T-cell (primary cell): Measurements from ENCODE around the gene MRS2. TPM values are rescaled to one million over a fixed set of nuclear protein-coding genes. Genes with fewer than 3 reads are reported as not detected.

Experiments used
- ATAC-seq, 4 experiments: fragments of 200-7000 bp in 3 of 4; fragments of 150-1000 bp in 1 of 4; cut with Tn5 transposase; replicated peaks in 1 of 4; 1 replicate in 3 of 4; 2 replicates in 1 of 4; pipeline ENCODE4 v1.10.0; 2021; ENCODE audit warnings: moderate library complexity in 3 of 4, mild to moderate bottlenecking in 2 of 4, moderate number of reproducible peaks in 1 of 4
- CTCF ChIA-PET, 2 donors: fragments of 300-600 bp; sonication (Branson Sonifier 250); formaldehyde crosslinking; loops; one replicate each; lab custom pipeline; 2022; ENCODE audit warnings: antibody characterized with exemption in 2 of 2; lab: Charles Lee
- POLR2A ChIA-PET, 2 donors: fragments of 300-600 bp; sonication (Branson Sonifier 250); formaldehyde crosslinking; loops; one replicate each; lab custom pipeline; 2022; ENCODE audit warnings: antibody characterized with exemption in 2 of 2; lab: Charles Lee
- DNase-seq, 35 experiments: peaks; one replicate each; pipeline versions ENCODE4 v3.0.0 to v3.0.0-alpha.2; 2013 to 2023
- H3K27ac ChIP-seq: one replicate; pipeline ENCODE4 v1.5.1; 2013; ENCODE audit warnings: low read length
- H3K27me3 ChIP-seq, 2 experiments: replicated peaks in 1 of 2; 1 replicate in 1 of 2; 2 replicates in 1 of 2; pipeline versions ENCODE4 v1.6.1 to v1.7.0; 2013; ENCODE audit warnings: low read length in 1 of 2, mixed read lengths in 1 of 2; ENCODE audit not compliant: control insufficient read depth in 2 of 2, insufficient read depth in 2 of 2; ENCODE audit errors: extremely low read depth in 1 of 2
- H3K36me3 ChIP-seq, 2 donors: 1 replicate in 1 of 2; 2 replicates in 1 of 2; pipeline versions ENCODE4 v1.6.1 to v1.7.0; 2013; ENCODE audit warnings: low read length in 1 of 2; ENCODE audit not compliant: control insufficient read depth in 2 of 2, insufficient read depth in 1 of 2; ENCODE audit errors: extremely low read depth in 1 of 2
- H3K4me1 ChIP-seq, 2 experiments: 1 replicate in 1 of 2; 2 replicates in 1 of 2; pipeline versions ENCODE4 v1.6.1 to v1.7.0; 2013; ENCODE audit warnings: low read length in 2 of 2, mixed read lengths in 1 of 2; ENCODE audit not compliant: insufficient read depth in 2 of 2, control insufficient read depth in 1 of 2; ENCODE audit errors: extremely low read depth in 1 of 2
- H3K4me3 ChIP-seq, 2 donors: 1 replicate in 1 of 2; 2 replicates in 1 of 2; pipeline versions ENCODE4 v1.5.1 to v1.7.0; 2013; ENCODE audit warnings: mild to moderate bottlenecking in 2 of 2, low read length in 1 of 2, moderate library complexity in 1 of 2; ENCODE audit not compliant: control insufficient read depth in 1 of 2; ENCODE audit errors: extremely low read depth in 1 of 2
- H3K9me3 ChIP-seq: 2 replicates; pipeline ENCODE4 v1.7.0; 2013
- H3K27ac Mint-ChIP-seq, 2 donors: one replicate each; pipeline ENCODE4 v1.8.0; 2020 to 2021; ENCODE audit warnings: mild to moderate bottlenecking in 2 of 2, mixed read lengths in 2 of 2
- H3K27me3 Mint-ChIP-seq, 2 donors: one replicate each; pipeline ENCODE4 v1.8.0; 2021 to 2022; ENCODE audit warnings: mixed read lengths in 2 of 2
- H3K36me3 Mint-ChIP-seq: one replicate; pipeline ENCODE4 v1.8.0; 2021; ENCODE audit warnings: mixed read lengths
- H3K4me1 Mint-ChIP-seq, 3 donors: one replicate each; pipeline ENCODE4 v1.8.0; 2020 to 2022; ENCODE audit warnings: mixed read lengths in 3 of 3, mild to moderate bottlenecking in 1 of 3
- H3K4me3 Mint-ChIP-seq, 3 donors: one replicate each; pipeline ENCODE4 v1.8.0; 2020 to 2022; ENCODE audit warnings: mild to moderate bottlenecking in 3 of 3, mixed read lengths in 3 of 3, moderate library complexity in 3 of 3
- H3K9me3 Mint-ChIP-seq, 3 donors: one replicate each; pipeline ENCODE4 v1.8.0; 2020 to 2022; ENCODE audit warnings: mixed read lengths in 3 of 3
- WGBS: methylation state at CpG from one replicate; pipeline ENCODE4 v1.1.5; 2013; ENCODE audit warnings: missing lambda C conversion rate; ENCODE audit not compliant: insufficient coverage; 5-methylcytosine and 5-hydroxymethylcytosine counted together
- total RNA-seq, 35 experiments: library from RNA in 6 of 35; stranded (reverse) in 6 of 35; fragments of 120-200 nt in 1 of 35; gene quantifications; one replicate each; pipeline versions ENCODE4 v1.2.1 to v1.2.4 and lab custom pipeline; 2013 to 2026

The MRS2 gene
- total RNA-seq, 5 donors from 2014 or later (not counting 1 experiment from before 2014, with no cell fraction given) = 8.1 to 25.3 (median 20.9) TPM

DNA sequence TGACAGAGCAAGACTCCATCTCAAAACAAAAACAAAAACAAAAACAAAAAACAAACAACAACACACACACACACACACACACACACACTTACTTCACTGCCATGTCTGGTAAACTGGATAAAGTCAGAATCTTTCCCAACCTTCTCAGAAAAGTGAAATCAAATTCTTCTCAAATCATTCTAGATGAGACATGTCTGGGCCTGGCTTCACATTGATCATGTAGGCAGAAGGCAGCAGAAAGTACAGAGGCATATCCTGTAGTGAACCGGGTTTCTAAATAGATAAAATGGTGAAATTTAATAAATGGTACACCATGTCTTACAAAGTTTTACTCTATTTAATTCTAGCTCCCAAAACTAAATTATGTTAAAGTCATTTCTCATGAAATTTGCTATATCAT, 14.9 kb upstream of the MRS2 start:
- WGBS = no CpG with 5 or more reads among the region's 1 CpG
- Mint-ChIP-seq H3K4me3 (no peak overlapping the region), H3K9me3 (no peaks in the 10 kb centered on the region), H3K36me3 (no peaks in the 10 kb centered on the region), H3K4me1 (no peaks in the 10 kb centered on the region), H3K27me3 (peaks cover 9 to 15% of the 10 kb centered on the region in 2 donors), H3K27ac (no peak overlapping the region)
- Histone ChIP-seq H3K36me3 (no peaks in the 10 kb centered on the region), H3K4me3 (no peak overlapping the region), H3K4me1 (no peaks in the 10 kb centered on the region), H3K27me3 (peaks cover 0 to 10% of the 10 kb centered on the region in 2 experiments), H3K27ac (no peak overlapping the region), H3K9me3 (no peaks in the 10 kb centered on the region)
- POLR2A ChIA-PET = no interaction called here
- CTCF ChIA-PET = no interaction called here
- no peak for DNase-seq
- no peak for ATAC-seq

DNA sequence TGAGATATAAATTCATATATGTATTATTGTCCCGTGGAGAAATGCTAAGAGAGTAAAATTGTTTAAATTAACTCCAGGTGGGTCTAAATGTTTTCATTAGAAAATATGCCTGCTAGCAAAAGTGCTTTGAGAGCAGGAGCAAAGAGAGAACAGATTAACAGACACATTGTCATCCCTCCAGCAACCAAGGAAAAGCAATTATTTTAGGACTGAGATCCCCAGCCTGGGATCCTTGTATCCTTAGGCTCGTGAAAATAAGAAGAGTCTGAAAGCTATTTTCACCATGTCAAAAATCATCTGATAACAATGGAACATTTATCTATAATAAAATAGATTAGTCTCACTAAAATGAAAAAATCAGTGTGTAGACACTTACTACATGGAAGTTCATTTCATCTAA, 11.5 kb upstream of the MRS2 start:
- ATAC-seq (no peak), DNase-seq (no peak)
- WGBS = no CpG with 5 or more reads among the region's 2 CpGs
- Histone ChIP-seq H3K27me3 (peaks cover 0 to 10% of the 10 kb centered on the region in 2 experiments), H3K4me1 (no peaks in the 10 kb centered on the region), H3K36me3 (no peaks in the 10 kb centered on the region), H3K27ac (no peak overlapping the region), H3K4me3 (no peak overlapping the region), H3K9me3 (no peaks in the 10 kb centered on the region)
- no peak overlapping the region for H3K4me3 Mint-ChIP-seq
- H3K9me3 Mint-ChIP-seq = no peaks in the 10 kb centered on the region
- H3K4me1 Mint-ChIP-seq = no peaks in the 10 kb centered on the region
- H3K27ac Mint-ChIP-seq = no peak overlapping the region
- peaks cover 2 to 10% of the 10 kb centered on the region in 2 donors for H3K27me3 Mint-ChIP-seq
- H3K36me3 Mint-ChIP-seq = no peaks in the 10 kb centered on the region
- POLR2A ChIA-PET = no interaction called here
- CTCF ChIA-PET = no interaction called here

DNA sequence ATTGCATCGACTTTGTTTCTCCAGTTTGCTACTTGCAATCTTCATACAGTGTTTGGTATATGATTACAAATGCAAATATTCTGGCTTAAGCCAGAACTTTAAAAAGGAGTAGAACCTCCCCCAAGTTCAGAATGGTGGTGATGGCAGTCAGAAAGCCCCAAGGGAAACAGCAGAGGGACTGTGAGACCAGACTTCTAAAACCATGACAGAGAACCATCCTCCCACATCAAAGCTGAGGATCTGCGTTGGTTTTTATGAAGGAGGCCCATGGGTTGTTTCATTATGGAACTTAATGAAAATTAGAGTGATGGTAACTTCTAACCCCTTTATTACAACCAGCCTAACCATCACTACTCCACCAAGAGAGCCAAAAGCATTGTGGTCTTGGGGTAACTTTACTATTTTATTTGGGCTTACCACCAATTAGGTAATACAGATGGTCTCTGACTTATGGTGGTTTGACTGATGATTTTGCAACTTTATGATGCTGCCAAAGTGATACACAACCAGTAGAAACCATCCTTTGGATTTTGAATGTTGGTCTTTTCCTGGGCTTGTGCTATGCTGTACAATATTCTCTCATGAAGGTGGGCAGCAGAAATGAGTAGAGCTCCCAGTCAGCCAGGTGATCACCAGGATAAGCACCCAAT, 10.9 kb upstream of the MRS2 start:
- no CpG with 5 or more reads among the region's 2 CpGs for WGBS
- Histone ChIP-seq H3K4me3 (no peak overlapping the region), H3K9me3 (no peaks in the 10 kb centered on the region), H3K4me1 (no peaks in the 10 kb centered on the region), H3K36me3 (no peaks in the 10 kb centered on the region), H3K27me3 (peaks cover 0 to 6% of the 10 kb centered on the region in 2 experiments), H3K27ac (no peak overlapping the region)
- Mint-ChIP-seq H3K27me3 (peaks cover 8 to 16% of the 10 kb centered on the region in 2 donors), H3K9me3 (peaks cover 0 to 2% (median 0%) of the 10 kb centered on the region in 3 donors), H3K4me1 (no peaks in the 10 kb centered on the region), H3K36me3 (no peaks in the 10 kb centered on the region), H3K4me3 (no peak overlapping the region), H3K27ac (no peak overlapping the region)
- no peak for DNase-seq
- ChIA-PET CTCF (no interaction called here), POLR2A (no interaction called here)
- ATAC-seq = no peak

DNA sequence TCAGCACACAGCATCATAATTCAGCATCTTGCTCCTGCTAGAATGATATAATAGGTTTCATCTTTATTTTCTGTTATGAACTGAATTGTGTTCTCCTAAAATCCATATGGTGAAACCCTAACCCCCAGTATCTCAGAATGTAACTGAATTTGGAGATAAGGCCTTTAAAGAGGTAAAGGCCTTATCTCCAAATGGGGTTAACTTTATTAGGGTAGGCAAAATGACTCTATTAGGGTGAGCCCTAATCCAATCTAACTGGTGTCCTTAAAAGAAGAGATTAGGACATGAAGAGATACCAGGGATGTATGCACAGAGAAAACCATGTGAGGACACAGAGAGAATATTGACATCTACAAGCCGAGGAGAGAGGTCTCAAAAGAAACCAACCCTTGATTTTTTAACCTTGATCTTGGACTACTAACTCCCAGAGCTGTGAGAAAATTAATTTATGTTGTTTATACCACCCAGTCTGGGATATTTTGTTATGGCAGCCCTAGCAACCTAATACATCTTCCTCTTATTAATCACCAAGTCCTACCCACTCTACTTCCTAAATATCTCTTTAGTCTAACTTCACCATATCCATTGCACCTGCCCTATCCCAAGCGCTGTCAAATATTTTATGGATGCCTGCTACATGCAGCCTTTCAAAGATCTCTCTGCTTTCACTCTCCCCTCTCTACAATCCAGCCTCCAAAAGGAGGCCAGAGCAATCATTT, 8.5 kb upstream of the MRS2 start:
- H3K27ac Mint-ChIP-seq = no peak overlapping the region
- H3K36me3 ChIP-seq = no peaks in the 10 kb centered on the region
- H3K9me3 Mint-ChIP-seq = peaks cover 0 to 2% (median 0%) of the 10 kb centered on the region in 3 donors
- H3K4me1 Mint-ChIP-seq = no peaks in the 10 kb centered on the region
- no peak for ATAC-seq
- WGBS = 100% methylated on average over 1 of the region's 2 CpGs
- DNase-seq = no peak
- no peaks in the 10 kb centered on the region for H3K9me3 ChIP-seq
- peaks cover 0 to 12% of the 10 kb centered on the region in 2 experiments for H3K27me3 ChIP-seq
- H3K27me3 Mint-ChIP-seq = peaks cover 24 to 32% of the 10 kb centered on the region in 2 donors
- CTCF ChIA-PET = no interaction called here
- no peaks in the 10 kb centered on the region for H3K36me3 Mint-ChIP-seq
- no peak overlapping the region for H3K4me3 Mint-ChIP-seq
- H3K4me3 ChIP-seq = no peak overlapping the region
- H3K4me1 ChIP-seq = no peaks in the 10 kb centered on the region
- POLR2A ChIA-PET = no interaction called here
- H3K27ac ChIP-seq = no peak overlapping the region

DNA sequence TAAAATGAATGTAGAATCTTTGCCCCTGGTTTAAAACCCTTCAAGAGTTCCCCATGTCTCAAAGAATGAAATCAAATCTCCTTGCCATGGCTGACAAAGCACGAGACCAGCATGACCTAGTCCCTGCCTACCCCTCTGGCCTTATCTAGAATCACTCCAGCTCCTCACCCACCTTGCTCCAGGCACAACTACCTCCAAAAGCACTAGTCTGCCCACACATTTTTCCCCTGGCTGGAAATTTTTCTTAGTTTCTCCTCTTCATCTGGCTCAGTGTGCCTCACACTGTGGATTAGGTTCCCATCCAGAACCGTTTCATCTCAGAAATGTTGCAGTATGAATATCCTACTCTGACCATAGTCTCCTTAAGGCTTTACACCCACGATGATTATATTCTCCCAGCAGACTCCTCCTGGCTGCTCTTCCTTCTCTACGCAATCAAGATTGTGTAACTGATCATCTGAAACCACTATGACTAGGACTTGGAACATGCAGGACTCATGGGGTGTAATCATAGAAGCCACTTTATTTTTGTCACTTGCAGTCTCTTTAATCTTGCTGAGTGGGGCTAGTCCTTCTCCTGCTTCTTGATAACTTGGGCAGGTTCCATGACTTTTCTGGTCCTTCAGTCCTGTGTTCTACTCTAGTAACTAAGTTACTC, 7.8 kb upstream of the MRS2 start:
- POLR2A ChIA-PET = no interaction called here
- no peak for DNase-seq
- Mint-ChIP-seq H3K36me3 (no peaks in the 10 kb centered on the region), H3K9me3 (peaks cover 0 to 2% (median 0%) of the 10 kb centered on the region in 3 donors), H3K27me3 (peaks cover 31 to 39% of the 10 kb centered on the region in 2 donors), H3K27ac (no peak overlapping the region), H3K4me3 (no peak overlapping the region), H3K4me1 (no peaks in the 10 kb centered on the region)
- ATAC-seq = no peak
- peaks cover 2 to 15% of the 10 kb centered on the region in 2 experiments for H3K27me3 ChIP-seq
- H3K36me3 ChIP-seq = no peaks in the 10 kb centered on the region
- H3K27ac ChIP-seq = no peak overlapping the region
- 78% methylated on average over 4 of the region's 4 CpGs for WGBS
- CTCF ChIA-PET = no interaction called here
- H3K4me3 ChIP-seq = no peak overlapping the region
- H3K4me1 ChIP-seq = no peaks in the 10 kb centered on the region
- no peaks in the 10 kb centered on the region for H3K9me3 ChIP-seq

DNA sequence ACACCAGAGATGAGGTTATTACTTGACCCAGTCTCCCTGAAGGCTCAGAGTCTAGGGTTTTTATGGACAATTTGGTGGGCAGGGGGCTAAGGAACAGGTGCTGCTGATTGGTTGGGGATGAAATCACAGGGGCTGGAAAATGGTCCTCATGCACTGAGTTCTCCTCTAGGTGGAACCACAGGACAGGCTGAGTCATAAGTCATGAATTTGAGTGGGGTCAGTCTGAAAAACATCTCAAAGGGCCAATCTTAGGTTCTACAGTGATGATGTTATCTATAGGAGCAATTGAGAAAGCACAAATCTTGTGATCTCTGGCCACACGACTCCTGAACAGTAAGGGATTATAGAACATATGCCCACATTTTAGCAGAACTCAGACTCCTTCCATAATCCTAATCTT, 5.9 kb upstream of the MRS2 start:
- ChIA-PET CTCF (no interaction called here), POLR2A (no interaction called here)
- Mint-ChIP-seq H3K9me3 (peaks cover 0 to 2% (median 0%) of the 10 kb centered on the region in 3 donors), H3K36me3 (no peaks in the 10 kb centered on the region), H3K27me3 (peaks cover 39 to 45% of the 10 kb centered on the region in 2 donors), H3K4me1 (no peaks in the 10 kb centered on the region), H3K27ac (no peak overlapping the region), H3K4me3 (no peak overlapping the region)
- no peaks in the 10 kb centered on the region for H3K36me3 ChIP-seq
- no peak overlapping the region for H3K27ac ChIP-seq
- no CpG with 5 or more reads among the region's 1 CpG for WGBS
- no peaks in the 10 kb centered on the region for H3K4me1 ChIP-seq
- H3K9me3 ChIP-seq = no peaks in the 10 kb centered on the region
- ATAC-seq (no peak), DNase-seq (no peak)
- peaks cover 2 to 16% of the 10 kb centered on the region in 2 experiments for H3K27me3 ChIP-seq
- no peak overlapping the region for H3K4me3 ChIP-seq
